AG09319 (cell line): Measurements from ENCODE around the gene SGSH.

Experiments used
- DNase-seq: peaks from one replicate; pipeline ENCODE4 v3.0.0-alpha.2; 2010; ENCODE audit warnings: low read depth; ENCODE audit errors: extremely low read depth
- CTCF ChIP-seq: IDR thresholded peaks from 2 replicates; pipeline ENCODE4 v1.5.1; 2011; ENCODE audit warnings: low read depth, mild to moderate bottlenecking, inconsistent platforms, low read length, moderate library complexity

Gene SGSH

GRCh38 chr17:80187515-80187941 is 32.6 kb downstream of the SGSH start:
- TF ChIP-seq CTCF = no peak
- DNase-seq = peak; percentile 24

GRCh38 chr17:80187090-80187489 is 33.0 kb downstream of the SGSH start:
- DNase-seq = no peak
- TF ChIP-seq CTCF = no peak

- no peak for DNase-seq
- no peak for TF ChIP-seq CTCF
Measured at GRCh38 chr17:80185968-80186367, 34.2 kb downstream of the SGSH start.

- TF ChIP-seq CTCF = no peak
- no peak for DNase-seq
Measured at GRCh38 chr17:80184423-80184714, 35.8 kb downstream of the SGSH start.

- no peak for DNase-seq
- no peak for TF ChIP-seq CTCF
Measured at GRCh38 chr17:80183581-80184422, 36.3 kb downstream of the SGSH start.

GRCh38 chr17:80182845-80183223 is 37.3 kb downstream of the SGSH start:
- DNase-seq = no peak
- TF ChIP-seq CTCF = no peak

- TF ChIP-seq CTCF = no peak
- no peak for DNase-seq
Measured at GRCh38 chr17:80182118-80182844, 37.9 kb downstream of the SGSH start.
